GM19099 (cell line): ENCODE results near the gene ERVH48-1.

Experiments
- POLR2A ChIP-seq: IDR thresholded peaks from 3 replicates; pipeline ENCODE4 v1.6.1; 2011; ENCODE audit warnings: low read depth; ENCODE audit not compliant: insufficient read length; ENCODE audit errors: extremely low read depth

ERVH48-1 gene

GRCh38 chr21:42939582-42940413 is 14.4 kb upstream of the ERVH48-1 start:
- no peak for TF ChIP-seq POLR2A

- TF ChIP-seq POLR2A: no peak
Measured at GRCh38 chr21:42937960-42938605, 12.7 kb upstream of the ERVH48-1 start.

- no peak for TF ChIP-seq POLR2A
Measured at GRCh38 chr21:42931560-42932235, 6.3 kb upstream of the ERVH48-1 start.

GRCh38 chr21:42929969-42930368 is 4.5 kb upstream of the ERVH48-1 start:
- TF ChIP-seq POLR2A: no peak

GRCh38 chr21:42924433-42924751 is 1.0 kb downstream of the ERVH48-1 start:
- no peak for TF ChIP-seq POLR2A

- TF ChIP-seq POLR2A: peak; percentile 50
Measured at GRCh38 chr21:42923553-42924432, 1.6 kb downstream of the ERVH48-1 start.

GRCh38 chr21:42922918-42923317 is 2.5 kb downstream of the ERVH48-1 start:
- TF ChIP-seq POLR2A: no peak

GRCh38 chr21:42921927-42922326 is 3.5 kb downstream of the ERVH48-1 start:
- TF ChIP-seq POLR2A: no peak

GRCh38 chr21:42918291-42918690 is 7.1 kb downstream of the ERVH48-1 start:
- no peak for TF ChIP-seq POLR2A

- TF ChIP-seq POLR2A: no peak
Measured at GRCh38 chr21:42913476-42913875, 12.0 kb downstream of the ERVH48-1 start.

GRCh38 chr21:42906233-42906632 is 19.2 kb downstream of the ERVH48-1 start:
- no peak for TF ChIP-seq POLR2A

GRCh38 chr21:42905195-42905594 is 20.2 kb downstream of the ERVH48-1 start:
- no peak for TF ChIP-seq POLR2A

- TF ChIP-seq POLR2A: no peak
Measured at GRCh38 chr21:42903817-42904216, 21.6 kb downstream of the ERVH48-1 start.

- TF ChIP-seq POLR2A: no peak
Measured at GRCh38 chr21:42900446-42900845, 25.0 kb downstream of the ERVH48-1 start.
